Stimulated activated CD8-positive, alpha-beta memory T cell treated with anti-CD3 and anti-CD28 coated beads, Interleukin-15, amount 100 ng/mL, for 24 hours (primary cell): ENCODE data around the gene CASS4.
"Not testable (repeated sequence)": the region's sequence is repeated elsewhere in the genome, so short reads cannot be mapped to it uniquely, and the experiment has no call there.

Source experiments
- DNase-seq: peaks from one replicate; pipeline ENCODE4 v3.0.0-alpha.2; 2020; ENCODE audit warnings: low read depth

Gene CASS4

GRCh38 chr20:56392881-56393482 is 19.1 kb upstream of the CASS4 start:
- DNase-seq, result no peak

GRCh38 chr20:56393653-56394052 is 18.4 kb upstream of the CASS4 start:
- no peak for DNase-seq

- DNase-seq, result no peak
Measured at GRCh38 chr20:56395166-56395565, 16.9 kb upstream of the CASS4 start.

- no peak for DNase-seq
Measured at GRCh38 chr20:56400001-56400640, 11.9 kb upstream of the CASS4 start.

- DNase-seq, result no peak
Measured at GRCh38 chr20:56403465-56403864, 8.6 kb upstream of the CASS4 start.

- DNase-seq, result not testable (repeated sequence)
Measured at GRCh38 chr20:56405356-56405755, 6.7 kb upstream of the CASS4 start.

- no peak for DNase-seq
Measured at GRCh38 chr20:56406910-56407309, 5.2 kb upstream of the CASS4 start.

GRCh38 chr20:56409521-56409920 is 2.5 kb upstream of the CASS4 start:
- no peak for DNase-seq

- no peak for DNase-seq
Measured at GRCh38 chr20:56409956-56410355, 2.1 kb upstream of the CASS4 start.

- not testable (repeated sequence) for DNase-seq
Measured at GRCh38 chr20:56411287-56411686, 773 bp upstream of the CASS4 start.

- no peak for DNase-seq
Measured at GRCh38 chr20:56412473-56412790, 372 bp downstream of the CASS4 start.

GRCh38 chr20:56412949-56413348 is 889 bp downstream of the CASS4 start:
- no peak for DNase-seq

- DNase-seq, result no peak
Measured at GRCh38 chr20:56414842-56415765, 3.0 kb downstream of the CASS4 start.

GRCh38 chr20:56417402-56417801 is 5.3 kb downstream of the CASS4 start:
- no peak for DNase-seq

- no peak for DNase-seq
Measured at GRCh38 chr20:56417911-56418310, 5.9 kb downstream of the CASS4 start.

GRCh38 chr20:56418385-56418861 is 6.4 kb downstream of the CASS4 start:
- DNase-seq, result no peak

- DNase-seq, result no peak
Measured at GRCh38 chr20:56420028-56420427, 8.0 kb downstream of the CASS4 start.

GRCh38 chr20:56420940-56421688 is 9.1 kb downstream of the CASS4 start:
- no peak for DNase-seq

GRCh38 chr20:56422076-56422823 is 10.2 kb downstream of the CASS4 start:
- DNase-seq, result no peak

- no peak for DNase-seq
Measured at GRCh38 chr20:56422824-56423189, 10.7 kb downstream of the CASS4 start.

GRCh38 chr20:56423211-56423610 is 11.2 kb downstream of the CASS4 start:
- DNase-seq, result no peak

GRCh38 chr20:56423886-56424285 is 11.8 kb downstream of the CASS4 start:
- DNase-seq, result no peak
